HepG2 (cell line): ENCODE measurements around the gene HNRNPR. TPM values are rescaled to one million over a fixed set of nuclear protein-coding genes. Genes with fewer than 3 reads are reported as not detected.

Source experiments
- ASH2L ChIP-seq: fragments of 300-600, 200-600 bp; sonication (generic); IDR thresholded peaks from 2 replicates; pipeline ENCODE4 v1.7.0; 2017; ENCODE audit warnings: low read depth, mild to moderate bottlenecking, moderate library complexity, mixed read lengths, low read length; ENCODE audit not compliant: insufficient read length
- ATRX ChIP-seq: sonication (generic); formaldehyde crosslinking; IDR thresholded peaks from 2 replicates; pipeline ENCODE4 v1.4.0; 2020; ENCODE audit warnings: missing genetic modification reagents, borderline replicate concordance
- CERS6 ChIP-seq: sonication (generic); formaldehyde crosslinking; IDR thresholded peaks from 2 replicates; pipeline ENCODE4 v1.5.0; 2020; ENCODE audit warnings: missing genetic modification reagents
- DDIT3 ChIP-seq: sonication (generic); formaldehyde crosslinking; IDR thresholded peaks from 2 replicates; pipeline ENCODE4 v1.4.0; 2020; ENCODE audit warnings: mild to moderate bottlenecking, missing genetic modification reagents
- DMTF1 ChIP-seq: sonication (generic); formaldehyde crosslinking; IDR thresholded peaks from 2 replicates; pipeline ENCODE4 v1.4.0; 2020; ENCODE audit warnings: mild to moderate bottlenecking, missing genetic modification reagents
- FUBP1 ChIP-seq: sonication (generic); formaldehyde crosslinking; IDR thresholded peaks from 2 replicates; pipeline ENCODE4 v1.5.1; 2020; ENCODE audit warnings: missing genetic modification reagents, mild to moderate bottlenecking, borderline replicate concordance
- GABPA ChIP-seq, 2 experiments: IDR thresholded peaks; 2 replicates each; pipeline ENCODE4 v1.6.1; 2011 to 2016; ENCODE audit warnings: low read depth in 2 of 2, low read length in 1 of 2, missing biosample characterization in 1 of 2, missing genetic modification characterization in 1 of 2
- GLMP ChIP-seq: sonication (generic); formaldehyde crosslinking; IDR thresholded peaks from 2 replicates; pipeline ENCODE4 v1.9.0; 2021; ENCODE audit warnings: missing genetic modification reagents, mild to moderate bottlenecking, borderline replicate concordance
- HMG20A ChIP-seq: IDR thresholded peaks from 2 replicates; pipeline ENCODE4 v1.6.1; 2016; ENCODE audit warnings: borderline replicate concordance
- HOXA7 ChIP-seq: sonication (generic); formaldehyde crosslinking; IDR thresholded peaks from 2 replicates; pipeline ENCODE4 v1.8.1; 2022; ENCODE audit warnings: mild to moderate bottlenecking, missing genetic modification reagents, moderate library complexity
- MTA3 ChIP-seq: sonication (generic); formaldehyde crosslinking; IDR thresholded peaks from 2 replicates; pipeline ENCODE4 v1.4.0; 2020; ENCODE audit warnings: missing genetic modification reagents
- NCOA1 ChIP-seq: sonication (generic); formaldehyde crosslinking; IDR thresholded peaks from 2 replicates; pipeline ENCODE4 v1.9.0; 2021; ENCODE audit warnings: missing genetic modification reagents
- NFE2L2 ChIP-seq: fragments of 150-350 bp; IDR thresholded peaks from 2 replicates; pipeline ENCODE4 v1.6.1; 2014; ENCODE audit warnings: low read length
- NFRKB ChIP-seq: fragments of 450-650 bp; IDR thresholded peaks from 2 replicates; pipeline ENCODE4 v1.6.1; 2017
- RBM39 ChIP-seq: fragments of 200-400 bp; formaldehyde crosslinking; IDR thresholded peaks from one replicate; pipeline ENCODE4 v1.6.1; 2018; ENCODE audit warnings: antibody characterized with exemption, mild to moderate bottlenecking, low read depth, low read length; ENCODE audit not compliant: poor library complexity, severe bottlenecking
- RCOR2 ChIP-seq: IDR thresholded peaks from 2 replicates; pipeline ENCODE4 v1.6.1; 2016; ENCODE audit warnings: missing biosample characterization, missing genetic modification reagents
- RFXANK ChIP-seq: IDR thresholded peaks from 2 replicates; pipeline ENCODE4 v1.6.1; 2016
- SATB2 ChIP-seq: sonication (generic); formaldehyde crosslinking; IDR thresholded peaks from 2 replicates; pipeline ENCODE4 v1.5.0; 2020; ENCODE audit warnings: missing genetic modification reagents
- SNRNP70 ChIP-seq: fragments of 200-400 bp; formaldehyde crosslinking; IDR thresholded peaks from 2 replicates; pipeline ENCODE4 v1.6.1; 2017; ENCODE audit warnings: mild to moderate bottlenecking, low read depth, low read length, moderate library complexity
- TFE3 ChIP-seq: IDR thresholded peaks from 2 replicates; pipeline ENCODE4 v1.6.1; 2016
- ZNF460 ChIP-seq: sonication (generic); formaldehyde crosslinking; IDR thresholded peaks from 2 replicates; pipeline ENCODE4 v1.5.1; 2020; ENCODE audit warnings: missing genetic modification reagents, mild to moderate bottlenecking, borderline replicate concordance
- ZNF546 ChIP-seq: sonication (generic); formaldehyde crosslinking; conservative IDR thresholded peaks from 2 replicates; pipeline ENCODE4 v1.8.1; 2023; ENCODE audit warnings: mild to moderate bottlenecking, missing genetic modification reagents
- polyA plus RNA-seq, 8 experiments: library from polyadenylated mRNA; depleted of rRNA in 3 of 8; stranded (reverse) in 7 of 8; unstranded in 1 of 8; fragments of >200 nt; fragmentation: Illumina TruSeq in 4 of 8; extraction: Trizol in 4 of 8; gene quantifications; 2 replicates each; pipeline versions ENCODE4 v1.2.1 to v1.2.3, GENCODE V29; 2011 to 2016; ENCODE audit warnings: low read depth in 4 of 8, missing spikeins in 1 of 8, mixed read lengths in 1 of 8; ENCODE audit not compliant: insufficient read depth in 1 of 8
- total RNA-seq, 5 experiments: library from RNA; depleted of rRNA; stranded (reverse); fragments of >200 nt; fragmentation: Illumina TruSeq; extraction: Trizol; gene quantifications; 2 replicates each; pipeline ENCODE4 v1.2.3, GENCODE V29; 2016; ENCODE audit warnings: low read depth in 1 of 5

Gene HNRNPR
- total and polyA plus RNA-seq, 2 of the 13 experiments (the other 11 are each of a cell fraction or from before 2014, with no cell fraction given), result 133 to 216 TPM

GRCh38 chr1:23368562-23369334, 24.7 kb upstream of the HNRNPR start (continued):
- TF ChIP-seq HMG20A (CRISPR knock-in tag) (no peak), NCOA1 (CRISPR knock-in tag) (0 out of 2 replicates have a peak, but pooled peaks have one; percentile 23), GABPA (IDR thresholded peaks at IDR 0.05; ENCODE audit: low read depth, low read length) (peak; percentile 35; the same call in 1 of the 2 replicates), GABPA (CRISPR knock-in tag; IDR thresholded peaks at IDR 0.05; ENCODE audit: low read depth) (peak; percentile 32; the same call in 1 of the 2 replicates), RBM39 (no peak), SNRNP70 (no peak), RCOR2 (CRISPR knock-in tag) (no peak), DMTF1 (CRISPR knock-in tag) (no peak), SATB2 (no peak), HOXA7 (no peak), GLMP (CRISPR knock-in tag) (no peak), FUBP1 (no peak), CERS6 (CRISPR knock-in tag) (no peak), ZNF460 (CRISPR knock-in tag) (no peak), NFRKB (no peak), ATRX (no peak), ASH2L (peak; percentile 75), DDIT3 (CRISPR knock-in tag) (no peak), TFE3 (CRISPR knock-in tag) (0 out of 2 replicates have a peak, but pooled peaks have one; percentile 34), MTA3 (no peak), ZNF546 (CRISPR knock-in tag) (peak; percentile 44), RFXANK (CRISPR knock-in tag) (no peak), NFE2L2 (no peak)
